ENCODE measurements around the gene ZMYND8. TPM values are rescaled to one million over a fixed set of nuclear protein-coding genes. Genes with fewer than 3 reads are reported as not detected.

ZMYND8 gene
- total RNA-seq, 1 experiment from 2014 or later = 29.0 TPM

GRCh38 chr20:47335251-47336128 is 21.0 kb downstream of the ZMYND8 start:
- no peak for ATAC-seq
- H3K27me3 ChIP-seq (ENCODE audit: insufficient read depth, low read length) = no peaks in the 10 kb centered on the region
- H3K4me2 ChIP-seq (ENCODE audit: low read length) = peak overlapping the region; percentile 74
- TSS peak; percentile 8 for BruUV-seq (replicated peaks)
- RAD21 ChIA-PET (ENCODE audit: low non-redundant PET in 1 of 2, low total read pairs in 2 of 2, uncharacterized antibody in 2 of 2, unreplicated experiment in 2 of 2) = no interaction called here
- peaks cover 0 to 2% of the 10 kb centered on the region in 2 experiments; a peak in 1 of 4 replicates for H3K36me3 ChIP-seq (ENCODE audit: control insufficient read depth in 1 of 2, insufficient read depth in 2 of 2, low read length in 2 of 2)
- DNase-seq (ENCODE audit: low read depth, low spot score) = no peak
- H3K9ac ChIP-seq (ENCODE audit: low read length) = peak overlapping the region; percentile 31; the same call in 1 of the 2 replicates
- H2AFZ ChIP-seq (ENCODE audit: low read depth, low read length, poor library complexity, severe bottlenecking) = no peak overlapping the region
- no peak overlapping the region for H3K4me3 ChIP-seq (replicated peaks in 1 of 2; ENCODE audit: low read depth in 1 of 2, low read length in 2 of 2)
- intact Hi-C loops (cut with micrococcal nuclease) = no loop called here
- POLR2A ChIA-PET = no interaction called here
- H3K4me1 ChIP-seq (ENCODE audit: control insufficient read depth in 1 of 2, insufficient read depth in 2 of 2, low read length in 2 of 2) = peaks cover 72 to 79% of the 10 kb centered on the region in 2 experiments
- TF ChIP-seq FOSL1 (IDR thresholded peaks at IDR 0.05; ENCODE audit: low read depth) (no peak), REST (IDR thresholded peaks at IDR 0.05; ENCODE audit: low read depth) (no peak), JUND (IDR thresholded peaks at IDR 0.05) (no peak), CBX3 (IDR thresholded peaks at IDR 0.05; ENCODE audit: low read depth) (no peak), YY1 (IDR thresholded peaks at IDR 0.05; ENCODE audit: extremely low read depth, insufficient replicate concordance, low read depth, low read length) (no peak)
- no peaks in the 10 kb centered on the region for H4K20me1 ChIP-seq (ENCODE audit: insufficient read depth)
- CTCF ChIA-PET = no interaction called here
- H3K27ac ChIP-seq (ENCODE audit: low read depth, low read length) = peak overlapping the region; percentile 36
- no peaks in the 10 kb centered on the region for H3K9me3 ChIP-seq (ENCODE audit: control insufficient read depth in 1 of 2, insufficient read depth in 1 of 2, low read depth in 1 of 2, low read length in 2 of 2)
- H3K9me2 ChIP-seq (ENCODE audit: insufficient read depth) = no peaks in the 10 kb centered on the region
- H3K79me2 ChIP-seq (ENCODE audit: insufficient read depth, low read length) = peaks cover 64% of the 10 kb centered on the region

Data from HCT116 (cell line).